NCI-H2196 (cell line): ENCODE data around the gene GSTO1.

Source experiments
- DNase-seq: peaks from one replicate; lab custom pipeline; 2025; ENCODE audit not compliant: unreplicated experiment; lab: John Stamatoyannopoulos, UW

Gene GSTO1

GRCh38 chr10:104301907-104302690 is 47.4 kb downstream of the GSTO1 start:
- no peak for DNase-seq

DNA sequence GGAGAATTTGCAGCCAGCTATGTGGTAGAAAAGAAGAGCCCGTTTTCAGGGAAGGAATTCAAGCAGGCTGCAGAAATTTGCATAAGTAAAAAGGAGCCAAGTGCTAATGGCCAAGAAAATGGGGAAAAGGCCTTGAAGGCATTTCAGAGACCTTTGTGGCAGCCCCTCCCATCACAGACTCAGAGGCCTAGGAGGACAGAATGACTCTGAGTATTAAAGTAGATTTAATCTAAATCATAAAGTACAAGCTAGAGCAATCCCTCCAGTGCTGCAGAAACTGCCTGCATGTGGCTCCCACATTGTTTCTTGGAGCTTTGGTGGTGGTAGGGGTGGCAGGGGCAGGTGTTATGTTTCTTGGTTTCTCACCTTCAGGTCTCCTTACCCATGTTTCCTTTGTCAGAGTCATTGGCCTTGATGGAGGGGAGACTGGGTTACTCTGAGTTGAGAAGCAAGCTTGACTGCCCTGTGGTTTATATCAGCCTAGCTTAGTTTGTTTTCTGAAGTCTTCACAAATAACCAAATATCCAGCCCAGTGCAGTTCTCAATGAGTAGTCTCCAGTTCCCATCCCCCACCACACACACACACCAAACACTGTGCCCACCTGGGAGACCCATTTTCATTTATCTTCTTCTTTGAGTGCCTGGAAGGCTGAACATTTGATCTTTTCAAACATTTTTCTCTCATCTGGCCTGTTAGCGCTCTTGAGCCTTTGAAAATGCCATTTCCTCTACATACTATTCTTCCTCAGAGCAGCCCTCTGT is 49.1 kb downstream of the GSTO1 start:
- no peak for DNase-seq

DNA sequence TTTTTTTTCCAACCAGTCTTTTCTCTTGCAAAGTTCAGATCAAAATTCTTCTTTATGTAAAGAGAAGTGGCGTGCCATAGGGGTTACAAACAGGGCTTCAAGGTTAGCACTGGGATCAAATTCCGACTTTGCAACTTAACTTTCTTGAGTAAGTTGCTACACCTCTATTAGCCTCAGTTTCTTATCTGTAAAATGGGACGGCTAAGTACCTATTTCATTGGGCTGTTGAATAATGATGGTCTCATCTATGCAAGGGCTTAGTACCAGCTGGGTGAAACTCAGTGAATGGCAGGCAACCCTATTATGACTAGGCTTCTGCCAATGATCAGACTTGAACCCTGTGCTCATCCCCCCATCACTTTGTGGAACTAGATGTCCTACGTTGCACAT is 49.7 kb downstream of the GSTO1 start:
- DNase-seq, result no peak

GRCh38 chr10:104304927-104305326 is 50.2 kb downstream of the GSTO1 start:
- DNase-seq, result no peak

- no peak for DNase-seq
Measured at GRCh38 chr10:104306897-104307296, 52.2 kb downstream of the GSTO1 start.

GRCh38 chr10:104307576-104308438 is 53.1 kb downstream of the GSTO1 start:
- DNase-seq, result no peak

DNA sequence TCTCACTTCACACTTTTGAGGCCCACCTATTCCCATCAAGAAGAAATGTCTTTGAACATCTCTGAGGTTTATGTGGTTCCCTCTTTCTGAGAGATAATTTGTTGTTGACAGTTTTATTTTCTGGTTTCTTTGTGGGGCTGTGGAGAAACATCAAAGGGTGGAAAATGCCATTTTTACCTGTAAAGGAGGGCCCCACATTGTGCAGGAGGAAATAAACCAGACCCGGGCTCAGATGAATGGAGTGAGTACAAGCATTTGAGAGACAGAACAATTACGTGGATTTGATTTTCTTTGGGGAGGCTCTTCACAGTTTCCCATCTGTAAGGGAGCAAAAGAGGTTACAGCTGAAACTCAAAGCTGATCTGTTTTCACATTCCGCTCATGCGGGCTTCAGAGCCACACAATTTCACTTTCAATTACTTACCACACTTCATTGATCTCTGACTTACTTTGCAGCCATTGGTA is 53.8 kb downstream of the GSTO1 start:
- no peak for DNase-seq

- no peak for DNase-seq
Measured at GRCh38 chr10:104309980-104310978, 55.6 kb downstream of the GSTO1 start.

DNA sequence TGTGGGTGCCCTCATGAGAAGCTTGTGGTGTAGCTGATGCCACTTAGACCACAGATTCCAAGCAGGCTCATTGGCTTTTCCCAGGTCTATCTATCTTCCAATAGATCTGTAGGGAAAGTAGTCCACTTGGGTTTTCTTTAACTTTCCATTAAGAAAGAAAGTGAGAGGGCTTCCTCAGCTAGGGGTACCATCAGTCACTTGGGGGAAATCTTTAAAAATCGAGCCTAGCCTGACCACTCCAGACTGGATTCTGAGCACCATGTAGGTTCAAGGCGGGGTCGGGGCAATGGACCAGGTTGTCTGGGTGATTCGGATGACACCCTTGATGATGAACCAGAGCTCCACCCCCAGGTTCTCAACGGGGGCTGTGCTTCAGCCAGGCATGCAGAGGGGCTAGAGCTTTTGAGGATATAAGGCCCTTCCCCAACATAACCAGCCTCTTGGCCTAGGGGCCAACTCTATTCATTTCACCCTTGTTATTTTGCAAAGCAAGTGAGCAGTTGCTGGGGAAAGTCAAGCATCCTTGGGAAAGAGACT is 56.6 kb downstream of the GSTO1 start:
- DNase-seq, result no peak

DNA sequence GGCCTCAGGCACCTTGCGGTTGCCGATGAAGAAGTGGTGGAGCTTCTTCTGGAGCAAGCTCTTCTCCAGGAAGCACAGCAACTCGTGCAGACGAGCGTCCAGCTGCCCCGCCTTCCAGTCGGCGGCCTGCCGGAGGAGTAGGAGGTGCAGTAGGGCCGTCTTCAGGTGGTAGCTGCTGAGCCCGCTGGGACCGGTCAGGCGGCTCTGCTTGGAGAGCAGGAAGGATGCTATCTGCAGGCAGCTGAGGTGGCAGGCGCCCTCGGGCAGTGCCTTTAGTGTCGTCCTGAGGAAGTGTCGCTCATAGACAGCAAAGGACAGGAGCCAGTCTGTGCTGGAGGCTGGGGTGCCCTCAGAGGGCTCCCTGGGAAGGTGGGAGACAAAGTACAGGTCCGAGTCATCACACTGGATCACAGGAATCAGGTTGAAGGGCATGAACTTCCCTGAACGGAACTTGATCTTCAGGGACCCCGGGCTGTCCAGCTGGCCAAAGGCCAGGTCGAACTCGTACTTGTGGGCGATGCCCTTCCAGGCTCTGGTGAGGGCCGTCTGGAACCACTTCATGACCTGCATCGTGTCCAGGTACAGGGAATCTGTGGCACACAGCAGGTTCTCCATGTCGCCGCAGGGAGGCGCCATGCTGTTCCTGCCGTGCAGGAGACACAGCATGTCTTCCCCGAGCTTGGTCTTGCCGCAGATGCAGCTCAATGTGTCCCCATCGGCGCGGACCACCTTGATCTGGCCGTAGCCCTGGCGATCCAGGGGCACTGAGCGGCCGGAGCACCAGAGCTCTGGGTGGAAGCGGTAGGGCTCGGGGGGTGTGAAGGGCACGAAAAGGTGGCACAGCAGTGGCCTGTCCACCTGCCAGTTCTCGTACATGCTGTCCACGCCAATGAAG is 60.1 kb downstream of the GSTO1 start:
- no peak for DNase-seq

DNA sequence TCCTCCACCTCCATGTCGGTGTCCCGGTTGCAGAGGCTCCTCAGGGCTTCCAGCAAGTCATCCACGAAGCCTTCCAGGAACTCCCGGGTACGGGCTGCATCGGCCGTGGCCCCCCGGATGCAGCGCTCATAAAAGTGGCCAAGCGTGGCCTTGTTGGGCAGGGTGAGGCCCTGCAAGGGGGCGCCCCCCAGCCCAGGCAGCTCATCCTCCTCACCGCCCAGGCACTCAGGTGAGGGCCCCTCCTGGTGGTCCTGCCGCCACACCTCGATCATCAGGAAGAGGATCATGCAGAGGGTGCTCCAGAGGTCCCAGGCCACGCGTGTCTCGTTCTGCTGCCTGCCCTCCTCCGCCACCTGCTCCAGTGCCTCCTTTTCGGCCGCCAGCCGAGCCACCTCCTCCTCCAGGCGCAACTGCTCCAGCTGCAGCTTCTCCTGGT is 60.8 kb downstream of the GSTO1 start:
- no peak for DNase-seq

GRCh38 chr10:104316321-104317099 is 61.8 kb downstream of the GSTO1 start:
- DNase-seq, result no peak
